Measurements from ENCODE around the gene ROBO1.

The ROBO1 gene

DNA sequence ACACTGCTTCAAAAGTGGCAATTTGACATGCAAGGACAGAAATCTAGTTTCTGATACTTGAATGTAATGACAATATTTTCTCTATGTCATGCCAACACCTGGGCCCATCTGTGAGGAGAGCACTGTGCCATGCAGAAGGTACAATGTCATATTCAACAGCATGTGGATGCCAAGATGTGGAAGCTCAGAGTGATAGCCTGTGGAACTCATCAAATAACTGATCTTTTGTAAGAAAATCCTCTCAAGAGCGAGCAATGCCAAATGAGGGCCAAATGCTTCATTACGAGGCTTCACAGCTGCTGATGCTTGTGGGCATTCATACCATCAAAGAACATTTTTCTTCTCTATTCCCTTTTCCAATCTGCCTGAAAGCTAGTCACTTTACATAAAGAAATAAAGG, 95.1 kb downstream of the ROBO1 start:
- no peak overlapping the region for H3K27ac ChIP-seq
- TF ChIP-seq ZFX (IDR thresholded peaks at IDR 0.05; ENCODE audit: borderline replicate concordance), result no peak
- TF ChIP-seq, protein P1, sequence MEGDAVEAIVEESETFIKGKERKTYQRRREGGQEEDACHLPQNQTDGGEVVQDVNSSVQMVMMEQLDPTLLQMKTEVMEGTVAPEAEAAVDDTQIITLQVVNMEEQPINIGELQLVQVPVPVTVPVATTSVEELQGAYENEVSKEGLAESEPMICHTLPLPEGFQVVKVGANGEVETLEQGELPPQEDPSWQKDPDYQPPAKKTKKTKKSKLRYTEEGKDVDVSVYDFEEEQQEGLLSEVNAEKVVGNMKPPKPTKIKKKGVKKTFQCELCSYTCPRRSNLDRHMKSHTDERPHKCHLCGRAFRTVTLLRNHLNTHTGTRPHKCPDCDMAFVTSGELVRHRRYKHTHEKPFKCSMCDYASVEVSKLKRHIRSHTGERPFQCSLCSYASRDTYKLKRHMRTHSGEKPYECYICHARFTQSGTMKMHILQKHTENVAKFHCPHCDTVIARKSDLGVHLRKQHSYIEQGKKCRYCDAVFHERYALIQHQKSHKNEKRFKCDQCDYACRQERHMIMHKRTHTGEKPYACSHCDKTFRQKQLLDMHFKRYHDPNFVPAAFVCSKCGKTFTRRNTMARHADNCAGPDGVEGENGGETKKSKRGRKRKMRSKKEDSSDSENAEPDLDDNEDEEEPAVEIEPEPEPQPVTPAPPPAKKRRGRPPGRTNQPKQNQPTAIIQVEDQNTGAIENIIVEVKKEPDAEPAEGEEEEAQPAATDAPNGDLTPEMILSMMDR (IDR thresholded peaks at IDR 0.05), result no peak

DNA sequence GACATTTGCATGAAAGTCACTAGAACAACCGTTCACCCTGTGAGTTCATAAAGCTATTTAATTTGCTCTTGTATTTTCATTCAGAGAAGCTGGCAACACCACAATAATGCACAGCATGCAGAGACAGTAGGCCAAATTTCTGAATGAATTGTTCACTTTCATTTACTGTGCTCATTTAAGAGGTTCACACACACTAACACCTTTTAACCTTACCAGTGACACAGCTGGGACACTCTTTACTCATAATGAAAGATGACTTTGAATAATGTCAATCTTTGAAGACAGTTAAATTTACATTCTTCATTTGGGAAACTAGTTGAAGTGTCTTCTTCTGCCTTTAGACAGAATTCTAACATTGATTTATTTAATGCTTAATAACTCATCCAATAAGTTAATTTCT, 95.7 kb downstream of the ROBO1 start:
- H3K27ac ChIP-seq, result no peak overlapping the region
- no peak for TF ChIP-seq ZFX (IDR thresholded peaks at IDR 0.05; ENCODE audit: borderline replicate concordance)
- TF ChIP-seq, protein P1 (IDR thresholded peaks at IDR 0.05), result no peak

DNA sequence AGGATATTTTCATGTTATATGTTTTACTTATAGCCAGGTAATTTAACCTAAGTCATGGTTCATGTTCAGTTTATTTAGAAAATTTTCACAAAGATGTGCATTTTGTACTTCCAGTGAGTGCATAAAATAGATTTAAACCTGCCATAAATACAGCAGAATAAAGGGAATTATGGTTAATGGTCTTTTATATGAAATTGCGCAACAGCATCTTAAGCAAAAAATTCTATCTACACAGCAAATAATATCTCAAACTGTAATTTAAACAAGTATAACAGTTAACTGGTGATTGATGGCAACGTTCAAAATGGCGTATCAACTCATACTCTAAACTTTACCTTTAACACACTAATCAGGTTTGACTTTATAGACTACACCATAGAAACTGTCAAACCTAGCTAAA, 97.6 kb downstream of the ROBO1 start:
- no peak overlapping the region for H3K27ac ChIP-seq
- TF ChIP-seq ZFX (IDR thresholded peaks at IDR 0.05; ENCODE audit: borderline replicate concordance), result no peak
- TF ChIP-seq, protein P1 (IDR thresholded peaks at IDR 0.05), result no peak

DNA sequence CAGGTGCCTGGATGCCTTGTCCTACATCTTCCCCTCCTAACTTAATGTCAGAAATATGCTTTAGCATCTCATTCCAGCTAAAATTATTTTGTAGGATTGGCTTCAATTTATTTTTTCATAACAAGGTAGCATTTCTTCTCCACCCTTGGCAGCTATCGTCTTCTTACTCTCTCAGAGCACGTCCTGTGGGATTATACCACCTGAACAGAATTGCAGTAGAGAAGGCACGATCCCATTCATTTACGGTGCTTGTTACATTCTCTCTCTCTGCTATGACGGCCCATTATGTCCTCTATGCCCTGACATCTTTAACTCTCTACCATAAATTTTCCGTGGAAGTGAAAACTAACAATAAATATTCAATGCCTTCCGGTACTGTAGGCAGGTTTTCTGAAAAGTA, 103.3 kb downstream of the ROBO1 start:
- TF ChIP-seq ZFX (IDR thresholded peaks at IDR 0.05; ENCODE audit: borderline replicate concordance), result no peak
- TF ChIP-seq, protein P1 (IDR thresholded peaks at IDR 0.05), result no peak
- no peak overlapping the region for H3K27ac ChIP-seq

DNA sequence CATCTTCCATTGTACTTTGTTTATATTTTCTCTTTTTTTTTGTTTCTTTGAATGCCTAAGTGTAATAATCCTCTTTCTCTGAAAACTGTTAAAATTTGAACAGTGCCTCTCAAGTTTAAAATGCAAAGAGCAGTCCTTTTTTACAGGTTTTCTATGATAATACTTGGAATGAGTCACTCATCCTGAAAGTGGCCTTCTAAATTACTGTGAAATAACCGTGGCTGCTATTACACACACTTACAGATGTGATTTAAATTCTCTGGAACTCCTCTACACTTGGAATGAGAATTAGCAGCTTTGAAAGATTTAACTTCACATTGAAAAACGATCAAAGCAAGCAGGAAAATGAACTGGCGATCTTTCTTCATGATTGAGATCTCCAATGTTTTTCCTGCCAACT, 105.9 kb downstream of the ROBO1 start:
- no peak for TF ChIP-seq ZFX (IDR thresholded peaks at IDR 0.05; ENCODE audit: borderline replicate concordance)
- TF ChIP-seq, protein P1 (IDR thresholded peaks at IDR 0.05), result no peak
- no peak overlapping the region for H3K27ac ChIP-seq

DNA sequence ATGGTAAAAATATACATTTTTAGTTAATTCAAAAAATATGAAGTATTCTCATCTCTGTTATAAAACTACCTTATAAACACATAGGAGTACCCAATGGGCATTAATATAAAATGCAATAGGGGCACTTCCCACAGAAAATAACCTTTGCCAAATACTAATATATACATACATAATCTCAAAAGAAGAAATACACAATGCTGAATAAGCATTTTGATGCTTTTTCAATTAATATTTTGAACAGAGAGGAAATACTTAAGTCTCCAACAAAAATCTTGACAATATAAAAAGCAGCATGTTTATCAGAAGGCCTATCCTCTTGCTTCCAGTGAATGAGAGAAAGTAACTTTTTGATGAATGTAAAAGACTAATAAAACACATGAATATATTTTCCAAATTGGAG, 110.7 kb downstream of the ROBO1 start:
- no peak for TF ChIP-seq ZFX (IDR thresholded peaks at IDR 0.05; ENCODE audit: borderline replicate concordance)
- TF ChIP-seq, protein P1 (IDR thresholded peaks at IDR 0.05), result no peak
- H3K27ac ChIP-seq, result no peak overlapping the region

DNA sequence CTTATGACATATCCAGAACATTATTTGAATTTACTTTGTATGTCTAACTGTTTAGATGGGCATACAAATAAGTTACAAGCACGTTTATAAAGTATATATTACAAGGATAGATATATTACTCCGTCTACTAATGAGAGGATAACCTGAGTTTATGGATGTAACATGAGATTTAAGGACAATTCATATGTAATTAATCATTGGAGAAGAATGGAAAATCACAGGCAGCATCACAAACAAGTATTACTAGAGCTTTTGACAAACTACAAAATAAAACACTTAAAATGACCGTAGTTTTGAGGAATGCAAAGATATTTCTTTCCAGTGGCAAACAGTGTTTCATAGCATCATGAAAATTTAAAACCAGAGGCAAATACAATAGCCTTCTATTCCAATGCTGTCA, 113.8 kb downstream of the ROBO1 start:
- H3K27ac ChIP-seq, result no peak overlapping the region
- TF ChIP-seq, protein P1 (IDR thresholded peaks at IDR 0.05), result no peak
- TF ChIP-seq ZFX (IDR thresholded peaks at IDR 0.05; ENCODE audit: borderline replicate concordance), result no peak
